Amniotic epithelial cell (primary cell): Measurements from ENCODE around the gene PHLDA2.
"Not testable (repeated sequence)": the region's sequence is repeated elsewhere in the genome, so short reads cannot be mapped to it uniquely, and the experiment has no call there.

Experiments
- DNase-seq: peaks from one replicate; pipeline ENCODE4 v3.0.0-alpha.2; 2010; ENCODE audit warnings: low read depth

The PHLDA2 gene

GRCh38 chr11:2945031-2945756 lies 16.0 kb upstream of the PHLDA2 start:
- peak; percentile 90 for DNase-seq

DNA sequence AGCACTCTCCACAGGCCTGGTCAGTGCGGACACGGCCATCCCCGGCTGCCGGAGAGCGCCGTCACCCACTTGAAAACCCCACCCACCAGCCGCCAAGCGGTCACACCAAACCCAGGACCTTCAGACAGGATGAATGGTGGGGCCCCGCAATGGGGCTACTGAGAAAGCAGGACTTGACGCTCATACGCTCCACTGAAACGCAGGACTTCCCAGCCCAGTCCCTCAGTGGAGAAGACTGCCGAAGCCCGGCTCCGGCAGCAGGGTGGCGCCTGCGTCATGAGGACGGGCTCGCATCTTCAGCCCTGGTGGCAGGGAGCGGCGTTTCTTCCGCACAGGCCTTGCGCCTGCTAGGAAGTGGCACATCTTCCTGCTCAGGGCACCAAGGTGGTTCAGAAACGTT lies 15.3 kb upstream of the PHLDA2 start:
- no peak for DNase-seq

GRCh38 chr11:2943711-2944118 lies 14.5 kb upstream of the PHLDA2 start:
- peak; percentile 41 for DNase-seq

DNA sequence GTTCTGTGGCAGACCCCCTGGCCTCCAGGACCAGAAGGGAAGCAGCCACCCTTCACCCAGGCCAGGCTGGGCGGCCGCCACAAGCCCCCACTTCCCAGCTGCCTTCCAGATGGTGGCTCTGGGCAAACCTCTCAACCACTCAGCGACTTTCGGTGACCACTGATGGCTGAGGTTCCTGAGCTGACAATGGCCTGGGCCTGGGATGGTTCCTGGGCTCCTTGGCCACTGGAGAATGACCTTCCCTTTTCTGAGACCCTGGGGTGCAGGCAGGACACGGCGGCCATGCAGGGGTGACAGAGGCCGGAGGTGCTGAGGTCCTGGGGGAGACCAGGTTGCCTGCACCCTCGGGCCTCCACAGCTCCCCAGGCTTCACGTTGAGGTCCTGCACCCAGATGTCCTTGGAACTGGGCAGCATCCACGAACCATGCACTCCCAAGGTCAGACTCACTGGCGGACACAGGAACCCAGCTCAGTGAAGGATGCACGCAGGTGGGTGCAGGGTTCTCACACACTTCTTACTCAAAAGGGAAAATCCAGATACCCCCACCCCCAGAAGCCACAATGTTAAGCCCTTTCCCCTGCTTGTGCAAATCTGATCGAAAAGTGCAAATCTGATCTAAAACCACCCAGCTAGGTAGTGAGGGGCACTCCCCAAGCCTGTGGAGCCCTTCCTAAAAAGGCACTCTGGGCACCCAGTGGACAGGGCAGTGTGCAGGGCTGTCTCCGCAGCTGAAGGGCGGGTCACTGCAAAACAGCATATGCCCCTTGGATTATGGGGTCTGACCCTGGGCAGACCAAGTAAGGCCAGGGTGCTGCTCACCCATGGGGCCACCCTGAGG lies 13.9 kb upstream of the PHLDA2 start:
- no peak for DNase-seq

DNA sequence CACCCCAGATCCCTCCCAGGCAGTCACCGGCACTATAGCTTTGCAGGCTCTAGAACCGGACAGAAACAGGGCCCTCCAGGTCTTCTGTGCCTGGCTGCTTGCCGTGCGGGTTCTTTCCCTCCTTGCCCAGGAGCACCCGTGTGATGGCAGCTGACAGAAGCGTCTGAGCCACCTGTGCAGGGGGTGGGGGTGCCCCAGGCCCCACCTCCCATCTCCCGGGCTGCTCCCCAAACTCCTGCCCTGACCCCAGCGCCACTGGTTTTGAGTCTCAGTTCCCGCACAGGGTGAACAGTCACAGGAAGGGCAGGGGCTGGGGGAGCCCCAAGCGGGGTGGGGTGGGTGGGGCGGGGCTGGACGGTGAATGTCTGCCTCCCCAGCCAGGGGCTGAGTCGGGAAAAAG lies 13.2 kb upstream of the PHLDA2 start:
- DNase-seq, result no peak

- DNase-seq, result no peak
These were observed 12.0 kb upstream of the PHLDA2 start for GRCh38 chr11:2940921-2941821.

- no peak for DNase-seq
These were observed 11.1 kb upstream of the PHLDA2 start for GRCh38 chr11:2940147-2940920.

GRCh38 chr11:2938458-2939418 lies 9.5 kb upstream of the PHLDA2 start:
- DNase-seq, result not testable (repeated sequence)

GRCh38 chr11:2937641-2938457 lies 8.6 kb upstream of the PHLDA2 start:
- DNase-seq, result not testable (repeated sequence)

DNA sequence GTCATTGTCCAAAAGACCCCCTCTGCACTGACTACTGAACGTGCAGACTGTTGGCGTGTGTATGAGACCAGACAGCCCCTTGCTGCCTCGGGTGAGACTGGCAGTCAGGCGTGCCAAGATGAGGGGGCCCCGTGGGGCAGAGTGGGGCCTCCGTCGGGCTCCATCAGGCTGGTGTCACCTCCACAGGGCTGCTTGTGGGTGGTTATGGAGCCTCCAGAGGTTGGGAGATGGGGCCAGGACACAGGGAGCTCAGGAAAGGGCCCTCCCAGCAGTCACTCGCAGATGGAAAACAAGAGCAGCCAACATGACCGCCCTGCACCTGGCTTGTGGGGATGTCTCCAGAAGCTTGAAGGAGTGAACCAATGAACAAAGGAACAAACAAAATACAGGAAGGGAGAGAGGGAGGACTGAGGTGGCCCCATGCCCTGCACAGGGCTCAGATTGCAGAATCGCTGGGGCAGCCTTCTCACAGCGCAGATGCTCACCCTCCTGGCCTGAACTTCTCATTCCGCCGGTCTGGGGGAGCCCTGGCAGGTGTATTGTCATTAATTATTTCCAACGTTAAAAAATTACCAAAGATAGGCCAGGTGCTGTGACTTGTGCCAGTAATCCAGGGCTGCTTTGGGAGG lies 5.5 kb upstream of the PHLDA2 start:
- DNase-seq, result no peak

DNA sequence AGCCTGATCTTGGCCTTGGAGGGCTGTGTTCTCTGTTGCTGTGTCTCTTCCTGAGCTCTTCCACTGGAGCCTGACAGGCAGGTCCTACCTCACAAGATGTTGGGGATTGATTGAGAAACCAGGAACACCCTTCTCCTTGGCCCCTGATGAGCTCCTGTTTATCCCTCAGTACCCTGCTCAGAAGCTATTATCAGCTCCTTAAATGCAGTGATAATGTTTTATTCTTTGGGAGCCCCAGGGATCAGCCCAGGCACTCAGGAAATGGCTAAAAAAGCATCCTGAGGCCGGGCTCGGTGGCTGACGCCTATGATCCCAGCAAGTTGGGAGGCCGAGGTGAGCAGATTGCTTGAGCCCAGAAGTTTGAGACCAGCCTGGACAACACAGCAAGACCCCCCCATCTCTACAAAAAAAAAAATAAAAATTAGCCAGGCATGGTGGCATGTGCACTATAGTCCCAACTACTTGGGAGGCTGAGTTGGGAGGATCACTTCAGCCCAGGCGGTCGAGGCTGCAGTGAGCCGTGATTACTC lies 4.9 kb upstream of the PHLDA2 start:
- no peak for DNase-seq

DNA sequence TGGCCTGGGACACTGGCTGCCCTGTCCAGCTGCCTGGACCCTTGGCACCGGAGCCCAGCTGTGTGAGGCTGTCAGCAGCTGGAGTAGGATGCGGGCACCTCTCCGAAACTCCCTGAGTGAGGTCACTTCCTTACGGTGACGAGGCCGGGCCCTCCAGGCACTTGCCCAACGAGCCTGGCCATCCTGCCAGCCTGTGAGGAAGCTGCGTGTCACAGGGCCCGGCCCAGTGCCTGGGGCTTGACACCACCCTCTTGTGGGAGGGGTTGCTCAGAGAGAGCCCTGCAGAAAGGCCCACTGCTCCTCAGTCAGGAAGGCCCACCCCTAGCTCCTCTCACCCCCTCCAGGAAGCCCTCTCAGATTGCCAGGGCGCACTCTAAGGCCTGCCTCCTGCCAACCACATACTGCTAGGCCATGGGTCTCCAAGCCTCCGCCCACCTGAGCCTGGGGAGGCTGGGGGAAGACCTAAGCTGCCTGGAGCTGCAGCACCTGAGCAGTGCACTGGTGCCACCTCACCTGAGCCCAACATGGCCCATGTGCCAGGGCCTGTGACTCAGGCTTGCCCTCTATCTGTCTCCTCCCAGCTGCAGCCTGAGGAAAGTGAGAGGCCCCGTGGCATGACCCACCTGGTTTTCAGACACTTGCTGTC lies 4.3 kb upstream of the PHLDA2 start:
- DNase-seq, result peak; percentile 37

DNA sequence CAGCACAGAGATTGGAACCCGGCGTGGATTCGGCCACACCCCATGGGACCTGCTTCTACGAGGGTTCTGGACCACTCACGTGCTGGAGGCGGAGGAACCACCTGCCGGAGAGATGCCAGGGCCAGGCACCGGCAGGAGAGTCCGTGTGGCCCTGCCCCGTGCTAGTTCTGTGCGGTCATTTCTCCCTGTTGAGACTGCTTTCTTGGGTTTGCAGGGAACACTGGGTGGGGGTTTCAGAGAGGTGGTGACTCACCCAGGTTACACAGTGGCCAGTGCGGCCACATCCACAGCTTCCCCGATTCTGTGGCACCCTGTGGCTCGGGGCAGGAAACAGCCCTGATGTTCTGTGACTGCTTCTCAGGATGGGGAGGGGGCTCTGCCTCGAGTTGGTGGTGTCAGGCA lies 3.6 kb upstream of the PHLDA2 start:
- no peak for DNase-seq

GRCh38 chr11:2931771-2932738 lies 2.8 kb upstream of the PHLDA2 start:
- DNase-seq, result no peak

DNA sequence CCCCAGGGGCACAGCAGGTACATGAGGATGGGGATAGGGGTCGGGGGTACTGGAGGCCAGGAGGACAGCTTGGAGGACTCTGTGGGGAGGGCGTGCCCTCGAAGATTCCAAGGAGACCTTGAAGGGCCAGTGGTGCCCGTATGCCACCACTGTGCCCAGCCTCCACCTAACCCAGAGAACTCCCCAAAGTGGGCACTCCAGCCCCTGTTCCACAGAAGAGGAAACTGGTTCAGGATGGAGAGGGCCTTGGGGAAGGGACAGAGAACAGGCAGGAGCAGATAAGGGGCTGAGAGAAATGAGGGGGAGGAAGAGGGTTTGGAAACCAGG lies 2.2 kb upstream of the PHLDA2 start:
- DNase-seq, result no peak

DNA sequence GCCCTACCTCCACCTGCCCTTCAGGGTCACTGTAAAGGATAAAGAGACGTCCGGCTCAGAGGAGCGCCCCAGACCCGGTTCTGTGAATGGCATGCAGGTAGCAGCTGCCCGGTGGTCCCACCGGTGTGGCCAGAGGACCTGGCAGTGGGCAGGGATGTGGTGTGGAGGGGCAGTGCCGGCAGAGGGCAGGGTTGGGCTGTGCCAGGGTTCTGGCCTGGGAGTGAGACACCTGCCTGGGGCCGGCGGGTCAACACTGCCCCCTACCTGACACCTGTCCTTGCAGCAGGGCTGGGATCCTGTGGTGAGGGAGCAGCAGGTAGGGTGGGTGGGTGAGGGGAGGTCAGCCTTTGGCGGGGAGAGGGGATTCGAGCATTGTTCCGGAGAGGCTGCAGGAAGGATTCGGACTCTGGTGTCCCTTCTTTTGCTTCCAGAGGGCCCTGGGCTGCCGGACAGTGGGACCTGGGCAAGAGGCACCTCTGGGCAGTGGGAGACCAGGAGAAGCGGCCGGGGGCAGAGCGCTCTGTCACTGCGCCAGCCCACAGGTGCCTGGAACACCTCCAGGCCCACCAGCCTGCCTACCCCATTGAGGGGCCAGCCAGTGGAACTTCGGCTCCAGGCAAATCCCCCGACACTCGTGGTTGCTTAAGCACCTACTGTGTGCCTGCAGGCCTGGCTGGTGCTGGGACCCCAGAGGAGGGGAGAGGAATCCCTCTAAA lies 1.6 kb upstream of the PHLDA2 start:
- peak; percentile 53 for DNase-seq
